Activated naive CD8-positive, alpha-beta T cell treated with anti-CD3 and anti-CD28 coated beads, Interleukin-2, amount 10 ng/mL, durations not matched to agents 7 days and 5 days (primary cell): ENCODE results near the gene MYO9A. TPM values are rescaled to one million over a fixed set of nuclear protein-coding genes. Genes with fewer than 3 reads are reported as not detected.

Experiments
- ATAC-seq: fragments of 150-1000 bp; cut with Tn5 transposase; one replicate; pipeline ENCODE4 v1.10.0; 2021; ENCODE audit warnings: low read depth, moderate library complexity
- POLR2A ChIA-PET: fragments of 350-600 bp; sonication (Branson Sonifier 250); formaldehyde crosslinking; loops from one replicate; lab custom pipeline; 2021; ENCODE audit warnings: antibody characterized with exemption; lab: Charles Lee
- DNase-seq: peaks from one replicate; pipeline ENCODE4 v3.0.0; 2021
- H3K27ac Mint-ChIP-seq: one replicate; pipeline ENCODE4 v1.8.0; 2022; ENCODE audit warnings: mild to moderate bottlenecking, mixed read lengths
- H3K27me3 Mint-ChIP-seq: one replicate; pipeline ENCODE4 v1.8.0; 2022; ENCODE audit warnings: mild to moderate bottlenecking, moderate library complexity, mixed read lengths
- H3K36me3 Mint-ChIP-seq: one replicate; pipeline ENCODE4 v1.8.0; 2021; ENCODE audit warnings: mild to moderate bottlenecking, mixed read lengths
- H3K4me1 Mint-ChIP-seq: one replicate; pipeline ENCODE4 v1.8.0; 2021; ENCODE audit warnings: mixed read lengths
- H3K4me3 Mint-ChIP-seq: one replicate; pipeline ENCODE4 v1.8.0; 2022; ENCODE audit warnings: mild to moderate bottlenecking, moderate library complexity, mixed read lengths
- H3K9me3 Mint-ChIP-seq: one replicate; pipeline ENCODE4 v1.8.0; 2021; ENCODE audit warnings: mixed read lengths
- total RNA-seq, 2 experiments: library from RNA; stranded (reverse); gene quantifications; one replicate each; pipeline ENCODE4 v1.2.3, GENCODE V29; 2021

Gene MYO9A
- total RNA-seq, 2 experiments from 2014 or later: 24.1 to 31.2 TPM

GRCh38 chr15:71974211-71974610, 143.7 kb downstream of the MYO9A start:
- no peaks in the 10 kb centered on the region for H3K36me3 Mint-ChIP-seq

GRCh38 chr15:71973366-71973765, 144.6 kb downstream of the MYO9A start:
- POLR2A ChIA-PET: no interaction called here
- ATAC-seq: no peak
- no peaks in the 10 kb centered on the region for H3K9me3 Mint-ChIP-seq

More at GRCh38 chr15:71974211-71974610, 143.7 kb downstream of the MYO9A start:
- ATAC-seq (no peak), DNase-seq (no peak)
- H3K27me3 Mint-ChIP-seq: no peaks in the 10 kb centered on the region
- H3K4me1 Mint-ChIP-seq: no peaks in the 10 kb centered on the region
- no peak overlapping the region for H3K27ac Mint-ChIP-seq
- POLR2A ChIA-PET: no interaction called here
- H3K9me3 Mint-ChIP-seq: no peaks in the 10 kb centered on the region
- H3K4me3 Mint-ChIP-seq: no peak overlapping the region

DNA sequence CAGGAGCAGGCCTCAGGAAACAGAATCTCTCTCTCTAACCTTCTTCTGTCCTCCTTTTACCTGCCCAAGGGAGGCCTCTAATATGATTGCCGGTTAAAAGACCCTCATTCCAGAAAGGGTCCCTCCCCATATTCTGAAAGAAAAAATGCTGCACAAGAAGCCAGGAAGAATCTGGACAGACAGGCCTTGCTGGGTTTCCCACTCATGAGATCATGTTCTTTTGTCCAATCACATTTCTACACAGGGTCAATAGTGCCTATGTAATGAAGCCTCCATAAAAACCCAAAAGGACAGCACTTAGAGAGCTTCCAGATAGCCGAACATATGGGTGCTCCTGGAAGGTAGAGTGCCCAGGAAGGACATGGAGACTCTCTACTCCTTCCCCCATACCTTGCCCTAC, 146.0 kb downstream of the MYO9A start:
- Mint-ChIP-seq H3K9me3 (no peaks in the 10 kb centered on the region), H3K27me3 (no peaks in the 10 kb centered on the region), H3K36me3 (peaks cover 1% of the 10 kb centered on the region), H3K4me1 (no peaks in the 10 kb centered on the region), H3K27ac (no peak overlapping the region), H3K4me3 (no peak overlapping the region)
- ATAC-seq (no peak), DNase-seq (no peak)
- POLR2A ChIA-PET: no interaction called here

More at GRCh38 chr15:71973366-71973765, 144.6 kb downstream of the MYO9A start:
- no peaks in the 10 kb centered on the region for H3K27me3 Mint-ChIP-seq
- no peak for DNase-seq
- no peak overlapping the region for H3K4me3 Mint-ChIP-seq
- H3K27ac Mint-ChIP-seq: no peak overlapping the region
- no peaks in the 10 kb centered on the region for H3K4me1 Mint-ChIP-seq
- H3K36me3 Mint-ChIP-seq: no peaks in the 10 kb centered on the region

DNA sequence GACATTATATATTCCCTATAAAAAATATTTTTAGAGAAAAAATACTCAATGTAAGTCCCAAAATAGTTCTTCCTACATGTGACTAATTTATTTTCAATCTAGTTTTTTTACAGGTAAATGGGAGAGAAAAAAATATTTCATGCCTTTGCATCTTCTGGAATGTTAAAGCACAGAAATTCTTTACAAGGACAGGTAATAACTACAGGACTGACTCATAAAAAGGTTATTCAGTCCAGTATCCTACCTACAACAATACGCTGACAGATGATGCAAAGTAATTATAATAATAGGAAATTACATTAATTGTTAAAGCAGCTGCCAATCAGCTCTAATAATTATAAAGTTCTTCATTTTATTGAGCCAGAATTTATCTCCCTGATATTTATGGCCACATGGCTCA, 147.5 kb downstream of the MYO9A start:
- no peak overlapping the region for H3K27ac Mint-ChIP-seq
- H3K36me3 Mint-ChIP-seq: peaks cover 1% of the 10 kb centered on the region
- H3K9me3 Mint-ChIP-seq: no peaks in the 10 kb centered on the region
- ATAC-seq (no peak), DNase-seq (no peak)
- H3K4me1 Mint-ChIP-seq: no peaks in the 10 kb centered on the region
- POLR2A ChIA-PET: no interaction called here
- H3K4me3 Mint-ChIP-seq: no peak overlapping the region
- H3K27me3 Mint-ChIP-seq: no peaks in the 10 kb centered on the region

DNA sequence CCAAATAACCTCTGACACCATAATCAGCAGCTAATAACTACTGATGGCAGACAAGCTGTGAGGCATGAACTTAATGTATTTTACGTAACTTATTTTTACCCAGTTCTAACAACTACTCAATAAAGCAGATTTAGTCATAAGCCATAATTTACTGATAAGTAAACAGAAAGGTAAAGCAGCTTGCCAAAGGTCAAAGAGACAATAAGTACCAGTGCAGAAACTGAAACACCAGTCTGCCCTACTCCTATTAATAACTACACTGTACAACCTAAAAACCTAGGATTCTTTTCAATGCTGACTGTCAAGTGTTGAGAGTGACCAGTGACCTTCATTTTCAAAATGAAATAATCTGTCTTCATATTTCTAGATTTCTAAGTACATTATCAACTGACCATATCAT, 155.4 kb downstream of the MYO9A start:
- DNase-seq: no peak
- Mint-ChIP-seq H3K9me3 (no peaks in the 10 kb centered on the region), H3K36me3 (peaks cover 1% of the 10 kb centered on the region), H3K27me3 (no peaks in the 10 kb centered on the region), H3K4me3 (no peak overlapping the region), H3K4me1 (no peaks in the 10 kb centered on the region), H3K27ac (no peak overlapping the region)
- no peak for ATAC-seq
- POLR2A ChIA-PET: no interaction called here

- Mint-ChIP-seq H3K4me3 (no peak overlapping the region), H3K4me1 (no peaks in the 10 kb centered on the region), H3K27me3 (no peaks in the 10 kb centered on the region), H3K36me3 (peaks cover 3% of the 10 kb centered on the region), H3K27ac (no peak overlapping the region), H3K9me3 (no peaks in the 10 kb centered on the region)
- POLR2A ChIA-PET: no interaction called here
- ATAC-seq: no peak
- DNase-seq: no peak
Measured at GRCh38 chr15:71957026-71957425, 160.9 kb downstream of the MYO9A start.

DNA sequence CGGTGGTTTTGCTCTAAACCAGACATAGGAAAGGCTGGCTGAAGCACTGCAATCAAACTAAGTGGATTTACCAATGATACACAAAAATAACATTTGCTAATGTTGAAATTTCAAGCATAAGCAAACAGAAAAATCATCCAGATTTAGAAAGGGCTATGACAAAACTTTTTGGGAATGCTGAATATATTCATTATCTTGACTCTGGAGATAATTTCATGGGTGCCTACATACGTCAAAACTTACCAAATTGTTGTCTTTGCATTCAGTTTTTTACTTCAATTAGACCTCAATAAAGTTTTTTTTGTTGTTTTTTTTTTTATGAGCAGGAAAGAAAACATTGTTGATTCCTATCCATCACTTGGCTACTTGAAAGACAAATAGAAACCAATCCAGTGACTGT, 166.8 kb downstream of the MYO9A start:
- H3K36me3 Mint-ChIP-seq: peaks cover 4% of the 10 kb centered on the region
- no peaks in the 10 kb centered on the region for H3K27me3 Mint-ChIP-seq
- POLR2A ChIA-PET: no interaction called here
- DNase-seq (no peak), ATAC-seq (no peak)
- no peaks in the 10 kb centered on the region for H3K9me3 Mint-ChIP-seq
- H3K4me1 Mint-ChIP-seq: no peaks in the 10 kb centered on the region
- H3K4me3 Mint-ChIP-seq: no peak overlapping the region
- H3K27ac Mint-ChIP-seq: no peak overlapping the region

- POLR2A ChIA-PET: no interaction called here
- no peak for DNase-seq
- H3K4me1 Mint-ChIP-seq: no peaks in the 10 kb centered on the region
- no peak for ATAC-seq
- no peak overlapping the region for H3K27ac Mint-ChIP-seq
- no peak overlapping the region for H3K4me3 Mint-ChIP-seq
- no peaks in the 10 kb centered on the region for H3K9me3 Mint-ChIP-seq
- no peaks in the 10 kb centered on the region for H3K27me3 Mint-ChIP-seq
- no peaks in the 10 kb centered on the region for H3K36me3 Mint-ChIP-seq
Measured at GRCh38 chr15:71945012-71945411, 172.9 kb downstream of the MYO9A start.

DNA sequence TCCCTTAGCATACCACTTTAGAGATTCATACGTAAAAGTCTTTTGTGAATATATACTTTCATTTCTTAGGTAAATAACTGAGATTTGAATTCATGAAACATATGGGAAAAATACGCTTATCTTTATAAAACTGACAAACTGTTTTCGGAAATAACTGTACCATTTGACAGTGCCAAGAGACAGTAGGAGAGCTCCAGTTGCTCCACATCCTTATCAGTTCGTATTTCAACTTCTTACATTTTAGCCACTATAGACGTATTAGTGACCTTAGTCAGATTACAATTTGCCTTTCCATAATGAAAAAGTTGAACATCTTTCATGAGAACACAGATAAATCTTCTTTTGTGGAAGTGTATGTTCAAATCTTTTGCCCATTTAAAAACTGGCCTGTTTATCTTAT, 174.1 kb downstream of the MYO9A start:
- ATAC-seq (no peak), DNase-seq (no peak)
- Mint-ChIP-seq H3K4me3 (no peak overlapping the region), H3K36me3 (no peaks in the 10 kb centered on the region), H3K27me3 (no peaks in the 10 kb centered on the region), H3K9me3 (no peaks in the 10 kb centered on the region), H3K27ac (no peak overlapping the region), H3K4me1 (no peaks in the 10 kb centered on the region)
- POLR2A ChIA-PET: no interaction called here

DNA sequence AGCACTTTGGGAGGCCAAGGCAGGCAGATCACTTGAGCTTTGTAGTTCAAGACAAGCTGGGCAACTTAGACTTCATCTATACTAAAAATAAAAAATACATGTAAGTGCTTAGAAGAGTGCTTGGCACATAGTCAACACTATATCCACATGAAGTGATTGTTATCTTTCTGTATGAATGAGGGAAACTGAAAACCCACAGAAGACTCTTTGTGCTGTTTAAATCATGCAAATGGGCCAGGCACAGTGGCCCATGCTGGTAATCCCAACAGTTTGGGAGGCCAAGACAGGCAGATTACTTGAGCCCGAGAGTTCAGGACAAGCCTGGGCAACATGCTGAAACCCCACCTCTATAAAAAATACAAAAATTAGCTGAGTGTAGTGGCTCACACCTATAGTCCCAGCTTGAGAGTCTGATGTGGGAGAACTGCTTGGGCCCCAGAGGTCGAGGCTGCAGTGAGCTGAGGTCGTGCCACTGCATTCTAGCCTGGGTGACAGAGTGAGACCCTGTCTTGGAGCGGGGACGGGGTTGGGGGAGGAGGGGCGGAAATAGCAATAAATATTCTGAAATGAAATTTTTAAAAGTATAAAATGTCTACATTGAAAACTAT, 177.9 kb downstream of the MYO9A start:
- Mint-ChIP-seq H3K9me3 (no peaks in the 10 kb centered on the region), H3K4me3 (no peak overlapping the region)

DNA sequence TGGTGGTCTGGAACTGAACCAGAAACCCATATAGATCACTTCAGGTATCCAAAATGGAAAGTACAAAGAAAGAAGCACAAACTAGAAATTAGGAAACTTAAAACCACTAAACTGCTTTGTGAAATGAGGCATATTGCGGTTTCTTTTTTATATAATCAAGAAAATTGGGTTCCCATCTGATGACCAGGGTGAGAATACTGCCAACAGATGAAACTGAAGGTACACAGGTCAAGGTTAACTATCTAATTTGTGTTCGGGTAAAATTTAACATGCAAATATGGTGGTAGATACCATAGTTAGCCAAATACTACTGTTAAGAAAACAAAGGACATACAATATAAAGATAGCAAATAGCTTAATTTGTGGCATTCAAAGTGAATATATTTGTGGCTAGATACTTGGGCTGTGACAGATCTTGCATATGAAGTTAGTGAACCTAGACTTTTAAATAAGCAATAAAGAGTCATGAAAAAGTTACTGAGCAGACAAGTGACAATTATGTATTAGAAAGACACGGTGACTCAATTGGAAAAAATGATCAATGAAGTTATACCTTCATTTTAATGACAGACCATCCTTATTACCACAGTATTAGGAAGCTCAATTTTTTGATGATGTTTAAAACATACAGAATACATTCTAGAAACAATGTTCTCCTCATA, 180.2 kb downstream of the MYO9A start:
- POLR2A ChIA-PET: no interaction called here
- ATAC-seq (no peak), DNase-seq (no peak)
- no peaks in the 10 kb centered on the region for H3K9me3 Mint-ChIP-seq
- no peak overlapping the region for H3K4me3 Mint-ChIP-seq
- no peaks in the 10 kb centered on the region for H3K4me1 Mint-ChIP-seq
- H3K27ac Mint-ChIP-seq: no peak overlapping the region
- H3K27me3 Mint-ChIP-seq: no peaks in the 10 kb centered on the region
- H3K36me3 Mint-ChIP-seq: peaks cover 16% of the 10 kb centered on the region

More for the DNA sequence above, 177.9 kb downstream of the MYO9A start:
- no peaks in the 10 kb centered on the region for H3K4me1 Mint-ChIP-seq
- DNase-seq (no peak), ATAC-seq (no peak)
- H3K27ac Mint-ChIP-seq: no peak overlapping the region
- peaks cover 7% of the 10 kb centered on the region for H3K36me3 Mint-ChIP-seq
- H3K27me3 Mint-ChIP-seq: no peaks in the 10 kb centered on the region
- POLR2A ChIA-PET: no interaction called here

DNA sequence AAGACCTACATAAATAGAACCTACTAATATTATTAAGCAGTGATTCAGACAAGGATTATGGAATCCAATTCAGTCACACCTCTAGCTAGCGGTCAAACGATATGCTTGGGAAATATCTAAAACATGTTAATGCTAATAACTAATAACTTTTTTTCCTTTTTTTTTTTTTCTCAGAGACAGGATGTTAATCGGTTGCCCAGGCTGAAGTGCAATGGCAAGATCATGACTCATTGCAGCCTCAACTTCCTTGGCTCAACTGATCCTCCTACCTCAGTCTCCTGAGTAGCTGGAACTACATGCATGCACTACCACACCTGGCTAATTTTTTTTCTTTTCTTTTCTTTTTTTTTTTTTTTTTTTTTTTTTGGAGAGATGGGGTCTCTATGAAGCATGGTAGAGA, 183.5 kb downstream of the MYO9A start:
- peaks cover 31% of the 10 kb centered on the region for H3K36me3 Mint-ChIP-seq
- no peak for ATAC-seq
- POLR2A ChIA-PET: no interaction called here

GRCh38 chr15:71932689-71933088, 185.3 kb downstream of the MYO9A start:
- no peak overlapping the region for H3K4me3 Mint-ChIP-seq
- DNase-seq (no peak), ATAC-seq (no peak)
- H3K4me1 Mint-ChIP-seq: no peaks in the 10 kb centered on the region
- H3K27me3 Mint-ChIP-seq: no peaks in the 10 kb centered on the region
- POLR2A ChIA-PET: no interaction called here
- H3K36me3 Mint-ChIP-seq: peaks cover 31% of the 10 kb centered on the region
- H3K9me3 Mint-ChIP-seq: peaks cover 8% of the 10 kb centered on the region
- H3K27ac Mint-ChIP-seq: no peak overlapping the region

More for the DNA sequence above, 183.5 kb downstream of the MYO9A start:
- H3K9me3 Mint-ChIP-seq: peaks cover 8% of the 10 kb centered on the region
- no peak for DNase-seq
- no peak overlapping the region for H3K27ac Mint-ChIP-seq
- H3K4me3 Mint-ChIP-seq: no peak overlapping the region
- no peaks in the 10 kb centered on the region for H3K4me1 Mint-ChIP-seq
- no peaks in the 10 kb centered on the region for H3K27me3 Mint-ChIP-seq

- no peak for ATAC-seq
- Mint-ChIP-seq H3K36me3 (peaks cover 31% of the 10 kb centered on the region), H3K27me3 (no peaks in the 10 kb centered on the region)
Measured at GRCh38 chr15:71931261-71931660, 186.7 kb downstream of the MYO9A start.

More at GRCh38 chr15:71931261-71931660, 186.7 kb downstream of the MYO9A start:
- H3K27ac Mint-ChIP-seq: no peak overlapping the region
- no peak overlapping the region for H3K4me3 Mint-ChIP-seq
- no peak for DNase-seq
- H3K9me3 Mint-ChIP-seq: peaks cover 8% of the 10 kb centered on the region
- POLR2A ChIA-PET: no interaction called here
- H3K4me1 Mint-ChIP-seq: no peaks in the 10 kb centered on the region
